Stimulated activated CD4-positive, alpha-beta T cell treated with anti-CD3 and anti-CD28 coated beads, TNF-alpha, amount 100 ng/mL, for 24 hours (primary cell): ENCODE results near the gene SEMA5A.

Experiments
- DNase-seq, 3 experiments: peaks; one replicate each; pipeline ENCODE4 v3.0.0-alpha.2; 2020; ENCODE audit warnings: low read depth in 3 of 3

SEMA5A gene

GRCh38 chr5:9115093-9115492, 430.8 kb downstream of the SEMA5A start:
- no peak for DNase-seq

GRCh38 chr5:9112520-9113291, 433.2 kb downstream of the SEMA5A start:
- no peak for DNase-seq

GRCh38 chr5:9108162-9108561, 437.7 kb downstream of the SEMA5A start:
- no peak for DNase-seq

GRCh38 chr5:9105851-9106250, 440.0 kb downstream of the SEMA5A start:
- no peak for DNase-seq

GRCh38 chr5:9104571-9105339, 441.1 kb downstream of the SEMA5A start:
- no peak for DNase-seq

- DNase-seq: no peak
Observed at GRCh38 chr5:9103290-9103689, 442.6 kb downstream of the SEMA5A start.

- DNase-seq: no peak
Observed at GRCh38 chr5:9099689-9100088, 446.2 kb downstream of the SEMA5A start.

GRCh38 chr5:9098990-9099389, 446.9 kb downstream of the SEMA5A start:
- DNase-seq: no peak

GRCh38 chr5:9094582-9094981, 451.3 kb downstream of the SEMA5A start:
- no peak for DNase-seq

GRCh38 chr5:9091896-9092662, 453.8 kb downstream of the SEMA5A start:
- DNase-seq: no peak

GRCh38 chr5:9090381-9091026, 455.4 kb downstream of the SEMA5A start:
- no peak for DNase-seq

- DNase-seq: no peak
Observed at GRCh38 chr5:9089893-9090292, 456.0 kb downstream of the SEMA5A start.

- no peak for DNase-seq
Observed at GRCh38 chr5:9082996-9083395, 462.9 kb downstream of the SEMA5A start.

GRCh38 chr5:9072701-9073100, 473.2 kb downstream of the SEMA5A start:
- DNase-seq: no peak

GRCh38 chr5:9071524-9071923, 474.4 kb downstream of the SEMA5A start:
- no peak for DNase-seq

- DNase-seq: no peak
Observed at GRCh38 chr5:9071074-9071473, 474.8 kb downstream of the SEMA5A start.

- no peak for DNase-seq
Observed at GRCh38 chr5:9069650-9070049, 476.2 kb downstream of the SEMA5A start.

- no peak for DNase-seq
Observed at GRCh38 chr5:9067154-9067553, 478.7 kb downstream of the SEMA5A start.

- DNase-seq: no peak
Observed at GRCh38 chr5:9066349-9066748, 479.5 kb downstream of the SEMA5A start.

GRCh38 chr5:9063615-9064245, 482.1 kb downstream of the SEMA5A start:
- DNase-seq: no peak

GRCh38 chr5:9062873-9063272, 483.0 kb downstream of the SEMA5A start:
- no peak for DNase-seq
